ENCODE results near the gene MIF4GD. TPM values are rescaled to one million over a fixed set of nuclear protein-coding genes. Genes with fewer than 3 reads are reported as not detected.

The MIF4GD gene
- total and polyA plus RNA-seq, 10 of the 15 experiments (the other 5 are each of a cell fraction or from before 2014, with no cell fraction given): 22.8 to 96.2 (median 60.1) TPM

- DNase-seq (ENCODE audit: low read depth, low spot score) (no peak), FAIRE-seq (no peak), ATAC-seq (peak; percentile 79)
- Histone ChIP-seq H3K9me3 (replicated peaks; ENCODE audit: control insufficient read depth, insufficient read depth, low read length) (no peaks in the 10 kb centered on the region), H3K27ac (ENCODE audit: control insufficient read depth, insufficient read depth) (peak overlapping the region; percentile 87), H3K36me3 (ENCODE audit: control insufficient read depth in 2 of 2, insufficient read depth in 2 of 2, low read length in 1 of 2) (peaks cover 5 to 11% of the 10 kb centered on the region in 2 experiments), H3K9ac (ENCODE audit: control insufficient read depth, insufficient read depth, low read length) (peak overlapping the region; percentile 57), H3K4me1 (ENCODE audit: control insufficient read depth, insufficient read depth, low read length) (peaks cover 67% of the 10 kb centered on the region), H3K4me3 (no peak overlapping the region), H3K27me3 (replicated peaks in 1 of 2; ENCODE audit: control insufficient read depth in 2 of 2, insufficient read depth in 2 of 2, low read length in 1 of 2) (no peaks in the 10 kb centered on the region), H4K20me1 (ENCODE audit: control insufficient read depth, insufficient read depth) (no peaks in the 10 kb centered on the region), H3K4me2 (ENCODE audit: control insufficient read depth, insufficient read depth) (peak overlapping the region; percentile 46; the same call in 1 of the 2 replicates), H3K79me2 (ENCODE audit: control insufficient read depth, insufficient read depth, low read length) (peaks cover 20% of the 10 kb centered on the region), H2AFZ (ENCODE audit: control insufficient read depth, low read depth, low read length) (no peak overlapping the region; the same call in 1 of the 2 replicates)
- 33% methylated on average over 14 of the region's 14 CpGs for WGBS (ENCODE audit: insufficient coverage, insufficient replicate concordance, low lambda C conversion rate, missing lambda C conversion rate)
- POLR2A ChIA-PET: interaction anchor here (13.4 kb wide), 1 partner anchor 12 kb away, joined by 255 read pairs; no protein-coding TSS in a partner anchor
- intact Hi-C loops (cut with micrococcal nuclease; ENCODE audit: unreplicated experiment): no loop called here
- SMC1A ChIA-PET (ENCODE audit: uncharacterized antibody, unreplicated experiment): interaction anchor here (1.5 to 13.5 kb wide), 3 partner anchors 13 to 25 kb away, joined by 4 to 243 read pairs (median 86); partner anchors contain the start of gene SLC25A19
- in situ Hi-C loops (cut with MboI): no loop called here
- CTCF ChIA-PET: interaction anchor here (0.6 to 2.3 kb wide), 4 partner anchors 9 to 64 kb away, joined by 3 to 7 read pairs (median 4); partner anchors contain the start of gene SLC25A19
- RAD21 ChIA-PET (ENCODE audit: unreplicated experiment): interaction anchor here (1.0 to 16.3 kb wide), 2 partner anchors 11 to 20 kb away, joined by 3 to 364 read pairs; partner anchors contain the start of gene SLC25A19
- BruUV-seq (replicated peaks): no TSS peak
- TF ChIP-seq PML (IDR thresholded peaks at IDR 0.05; ENCODE audit: low read length) (no peak), BRCA1 (IDR thresholded peaks at IDR 0.05; ENCODE audit: low read depth, low read length) (no peak), E2F4 (IDR thresholded peaks at IDR 0.05; ENCODE audit: low read depth, low read length) (no peak), RELA (IDR thresholded peaks at IDR 0.05; ENCODE audit: borderline replicate concordance, partially characterized antibody) (no peak), EED (IDR thresholded peaks at IDR 0.05; ENCODE audit: low read depth) (peak; percentile 90), NR2C1 (IDR thresholded peaks at IDR 0.05) (no peak), ATF2 (IDR thresholded peaks at IDR 0.05; ENCODE audit: low read length) (no peak), SUZ12 (IDR thresholded peaks at IDR 0.05; ENCODE audit: unreplicated experiment) (no peak), SPI1 (IDR thresholded peaks at IDR 0.05; ENCODE audit: borderline replicate concordance, insufficient read depth, low read depth, low read length) (peak; percentile 34; the same call in 1 of the 2 replicates), CUX1 (IDR thresholded peaks at IDR 0.05; ENCODE audit: insufficient replicate concordance, low read depth, low read length) (no peak), TAF1 (IDR thresholded peaks at IDR 0.05; ENCODE audit: borderline replicate concordance, low read depth, low read length) (no peak), KAT2A (conservative IDR thresholded peaks at IDR 0.05; ENCODE audit: control insufficient read depth, low read depth, low read length) (no peak), SKIL (IDR thresholded peaks at IDR 0.05; ENCODE audit: low read depth, poor library complexity, severe bottlenecking) (no peak)
Measured at GRCh38 chr17:75313941-75314551, 43.0 kb upstream of the MIF4GD start.
